ENCODE data around the gene HOXD4.

DNA sequence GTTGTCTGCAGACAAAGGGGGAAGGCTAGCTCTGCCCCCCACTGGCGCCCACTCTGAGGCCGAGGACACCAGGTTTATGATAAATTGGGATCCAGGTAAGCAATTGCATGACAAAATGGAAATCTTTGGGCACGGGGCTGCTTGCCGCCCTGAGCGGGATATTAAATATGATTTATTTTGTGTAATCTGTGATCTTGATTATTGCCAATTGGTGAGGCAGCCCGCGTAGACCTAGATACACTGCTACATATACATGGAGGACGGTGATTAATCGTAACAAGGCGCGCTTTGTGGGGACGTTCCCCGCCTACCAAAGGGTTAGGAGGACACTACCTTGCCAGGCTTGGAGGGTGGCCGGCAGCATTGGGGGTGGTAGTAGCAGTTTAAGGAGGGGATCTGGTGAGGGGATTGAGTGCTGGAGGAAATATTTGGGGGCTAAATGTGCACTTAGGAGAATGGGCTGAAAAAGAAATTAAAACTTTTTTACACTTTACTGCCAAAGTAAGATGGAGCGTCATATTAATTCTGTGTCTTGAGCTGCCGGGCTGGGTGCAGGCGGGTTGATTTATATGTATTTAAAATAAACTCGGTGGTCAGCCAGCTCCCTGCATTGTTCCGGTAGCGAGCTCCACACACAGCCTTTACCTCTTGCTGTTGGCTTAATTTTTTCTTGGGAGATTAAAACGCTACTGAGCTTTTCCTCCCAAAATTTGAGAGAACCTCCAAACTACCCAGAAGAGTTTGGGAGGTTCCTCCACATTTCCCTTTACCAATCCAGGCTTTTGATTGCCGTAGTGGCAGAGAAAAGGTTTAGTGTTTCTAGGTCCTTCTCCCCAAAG lies 9.9 kb downstream of the HOXD4 start:
- no peak for TF ChIP-seq YY1 (IDR thresholded peaks at IDR 0.05; ENCODE audit: extremely low read depth, insufficient replicate concordance, low read depth, low read length)
- TF ChIP-seq POLR2A (IDR thresholded peaks at IDR 0.05; ENCODE audit: borderline replicate concordance, extremely low read depth, insufficient read depth, insufficient read length), result no peak
- TF ChIP-seq, protein P1, sequence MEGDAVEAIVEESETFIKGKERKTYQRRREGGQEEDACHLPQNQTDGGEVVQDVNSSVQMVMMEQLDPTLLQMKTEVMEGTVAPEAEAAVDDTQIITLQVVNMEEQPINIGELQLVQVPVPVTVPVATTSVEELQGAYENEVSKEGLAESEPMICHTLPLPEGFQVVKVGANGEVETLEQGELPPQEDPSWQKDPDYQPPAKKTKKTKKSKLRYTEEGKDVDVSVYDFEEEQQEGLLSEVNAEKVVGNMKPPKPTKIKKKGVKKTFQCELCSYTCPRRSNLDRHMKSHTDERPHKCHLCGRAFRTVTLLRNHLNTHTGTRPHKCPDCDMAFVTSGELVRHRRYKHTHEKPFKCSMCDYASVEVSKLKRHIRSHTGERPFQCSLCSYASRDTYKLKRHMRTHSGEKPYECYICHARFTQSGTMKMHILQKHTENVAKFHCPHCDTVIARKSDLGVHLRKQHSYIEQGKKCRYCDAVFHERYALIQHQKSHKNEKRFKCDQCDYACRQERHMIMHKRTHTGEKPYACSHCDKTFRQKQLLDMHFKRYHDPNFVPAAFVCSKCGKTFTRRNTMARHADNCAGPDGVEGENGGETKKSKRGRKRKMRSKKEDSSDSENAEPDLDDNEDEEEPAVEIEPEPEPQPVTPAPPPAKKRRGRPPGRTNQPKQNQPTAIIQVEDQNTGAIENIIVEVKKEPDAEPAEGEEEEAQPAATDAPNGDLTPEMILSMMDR (IDR thresholded peaks at IDR 0.05 in 2 of 3, conservative IDR thresholded peaks at IDR 0.05 in 1 of 3; ENCODE audit: borderline replicate concordance in 1 of 3, insufficient read depth in 1 of 3, low read depth in 2 of 3, low read length in 2 of 3), result no peak
